Esophagus muscularis mucosa (tissue), 4 donors: Measurements from ENCODE around the gene GRIK5. TPM values are rescaled to one million over a fixed set of nuclear protein-coding genes. Genes with fewer than 3 reads are reported as not detected.

Experiments
- DNase-seq: peaks from one replicate; pipeline ENCODE4 v3.0.0-alpha.2; 2017; ENCODE audit errors: extremely low spot score
- H3K27ac ChIP-seq, 4 donors: fragments of 200-600 bp; sonication (generic); replicated peaks in 1 of 4; 1 replicate in 3 of 4; 2 replicates in 1 of 4; pipeline ENCODE4 v1.5.1; 2016 to 2019; ENCODE audit warnings: mild to moderate bottlenecking in 1 of 4
- H3K27me3 ChIP-seq, 4 donors: fragments of 200-600 bp; sonication (generic); one replicate each; pipeline versions ENCODE4 v1.5.1 to v1.6.0; 2016 to 2019
- H3K36me3 ChIP-seq, 4 donors: fragments of 200-600 bp; sonication (generic); one replicate each; pipeline ENCODE4 v1.5.1; 2016 to 2019
- H3K4me1 ChIP-seq, 4 donors: fragments of 200-600 bp; sonication (generic); one replicate each; pipeline ENCODE4 v1.5.1; 2016 to 2019
- H3K4me3 ChIP-seq, 4 donors: fragments of 200-600 bp; sonication (generic); 1 replicate in 2 of 4; 2 replicates in 2 of 4; pipeline ENCODE4 v1.5.1; 2016 to 2019; ENCODE audit warnings: mild to moderate bottlenecking in 4 of 4, moderate library complexity in 1 of 4
- H3K9me3 ChIP-seq, 4 donors: fragments of 200-600 bp; sonication (generic); 1 replicate in 3 of 4; 2 replicates in 1 of 4; pipeline ENCODE4 v1.5.1; 2016 to 2019
- CTCF ChIP-seq, 3 experiments: fragments of 200-600 bp in 2 of 3; fragments of 450-650 bp in 1 of 3; sonication (generic) in 2 of 3; IDR thresholded peaks; one replicate each; pipeline ENCODE4 v1.5.1; 2017 to 2019; ENCODE audit warnings: antibody characterized with exemption in 3 of 3, mild to moderate bottlenecking in 2 of 3, moderate library complexity in 1 of 3
- EP300 ChIP-seq: sonication (generic); formaldehyde crosslinking; IDR thresholded peaks from one replicate; pipeline ENCODE4 v1.6.1; 2017; ENCODE audit warnings: antibody characterized with exemption
- POLR2A ChIP-seq: fragments of 450-650 bp; IDR thresholded peaks from one replicate; pipeline ENCODE4 v1.6.1; 2017; ENCODE audit warnings: antibody characterized with exemption, moderate library complexity, mild to moderate bottlenecking, low read depth
- POLR2AphosphoS5 ChIP-seq, 2 donors: sonication (generic); formaldehyde crosslinking; IDR thresholded peaks; one replicate each; pipeline ENCODE4 v1.6.1; 2017; ENCODE audit warnings: antibody characterized with exemption in 2 of 2
- WGBS: methylation state at CpG from one replicate; pipeline ENCODE4 v1.1.5; 2018; 5-methylcytosine and 5-hydroxymethylcytosine counted together
- intact Hi-C: fragments of 100-400 bp; cut with DNase I; formaldehyde crosslinking; loops from one replicate; pipeline ENCODE4 v1.15.1; 2023
- total RNA-seq, 4 donors: library from RNA; depleted of rRNA; stranded (reverse); fragments of >200 nt; gene quantifications; one replicate each; pipeline versions ENCODE4 v1.1.0 to v1.2.1, GENCODE V29; 2016

GRIK5 gene
- total RNA-seq, 4 donors from 2014 or later = 8.6 to 27.6 (median 13.8) TPM

GRCh38 chr19:42093926-42094325, 23.9 kb upstream of the GRIK5 start:
- WGBS = 74% methylated on average over 4 of the region's 4 CpGs
- Histone ChIP-seq H3K27me3 (peaks cover 0 to 8% (median 2%) of the 10 kb centered on the region in 4 donors), H3K36me3 (peaks cover 0 to 8% (median 2%) of the 10 kb centered on the region in 4 donors), H3K4me1 (peaks cover 11 to 52% (median 48%) of the 10 kb centered on the region in 4 donors), H3K27ac (no peak overlapping the region), H3K4me3 (no peak overlapping the region), H3K9me3 (no peaks in the 10 kb centered on the region)
- intact Hi-C loops = no loop called here
- TF ChIP-seq POLR2AphosphoS5 (IDR thresholded peaks at IDR 0.05) = no peak
- no peak for DNase-seq

- Histone ChIP-seq H3K27me3 (peaks cover 0 to 8% (median 2%) of the 10 kb centered on the region in 4 donors), H3K36me3 (peaks cover 0 to 8% (median 2%) of the 10 kb centered on the region in 4 donors), H3K4me3 (no peak overlapping the region), H3K4me1 (peaks cover 11 to 56% (median 53%) of the 10 kb centered on the region in 4 donors), H3K27ac (no peak overlapping the region), H3K9me3 (no peaks in the 10 kb centered on the region)
- intact Hi-C loops = no loop called here
- 65% methylated on average over 4 of the region's 4 CpGs for WGBS
- DNase-seq = no peak
- no peak for TF ChIP-seq EP300
- no peak for TF ChIP-seq POLR2A
- TF ChIP-seq POLR2AphosphoS5 (IDR thresholded peaks at IDR 0.05) = no peak
- TF ChIP-seq CTCF (IDR thresholded peaks at IDR 0.05) = no peak
These were observed 23.5 kb upstream of the GRIK5 start for GRCh38 chr19:42093505-42093904.

- 49% methylated on average over 4 of the region's 5 CpGs for WGBS
- no peak for DNase-seq
- Histone ChIP-seq H3K9me3 (no peaks in the 10 kb centered on the region), H3K27ac (peak overlapping the region in 3 of 4 donors; percentile 30 to 52 (median 43)), H3K4me3 (no peak overlapping the region), H3K27me3 (peaks cover 0 to 8% (median 2%) of the 10 kb centered on the region in 4 donors), H3K36me3 (peaks cover 0 to 8% (median 2%) of the 10 kb centered on the region in 4 donors), H3K4me1 (peaks cover 11 to 63% (median 60%) of the 10 kb centered on the region in 4 donors)
- intact Hi-C loops = no loop called here
- peak; percentile 39 to 48 (median 39) for TF ChIP-seq CTCF (IDR thresholded peaks at IDR 0.05)
- TF ChIP-seq POLR2AphosphoS5 (IDR thresholded peaks at IDR 0.05) = peak; percentile 39 to 44
- no peak for TF ChIP-seq EP300
These were observed 22.3 kb upstream of the GRIK5 start for GRCh38 chr19:42092350-42092749.

GRCh38 chr19:42091742-42092141, 21.7 kb upstream of the GRIK5 start:
- Histone ChIP-seq H3K9me3 (no peaks in the 10 kb centered on the region), H3K4me1 (peaks cover 11 to 63% (median 60%) of the 10 kb centered on the region in 4 donors), H3K36me3 (peaks cover 0 to 8% (median 2%) of the 10 kb centered on the region in 4 donors), H3K27ac (peak overlapping the region in 3 of 4 donors; percentile 30 to 52 (median 43)), H3K4me3 (no peak overlapping the region), H3K27me3 (peaks cover 0 to 8% (median 2%) of the 10 kb centered on the region in 4 donors)
- WGBS = 33% methylated on average over 4 of the region's 10 CpGs
- TF ChIP-seq CTCF (IDR thresholded peaks at IDR 0.05) (no peak), POLR2A (no peak), POLR2AphosphoS5 (IDR thresholded peaks at IDR 0.05) (no peak), EP300 (no peak)
- intact Hi-C loops = no loop called here
- DNase-seq = no peak

GRCh38 chr19:42091300-42091699, 21.3 kb upstream of the GRIK5 start:
- Histone ChIP-seq H3K4me3 (no peak overlapping the region), H3K4me1 (peaks cover 11 to 60% (median 58%) of the 10 kb centered on the region in 4 donors), H3K27me3 (peaks cover 0 to 8% (median 2%) of the 10 kb centered on the region in 4 donors), H3K9me3 (no peaks in the 10 kb centered on the region), H3K27ac (peak overlapping the region in 1 of 4 donors; percentile 43), H3K36me3 (peaks cover 0 to 8% (median 2%) of the 10 kb centered on the region in 4 donors)
- DNase-seq = no peak
- TF ChIP-seq EP300 (no peak), POLR2A (no peak), CTCF (IDR thresholded peaks at IDR 0.05) (no peak), POLR2AphosphoS5 (IDR thresholded peaks at IDR 0.05) (no peak)
- intact Hi-C loops = no loop called here
- WGBS = 87% methylated on average over 6 of the region's 13 CpGs
